Stomach smooth muscle (tissue), 2 donors: ENCODE measurements around the gene ZMIZ1.
A peak's percentile ranks its signal among the peaks of the same experiment; 100 is the strongest.

Experiments used
- H3K27ac ChIP-seq: one replicate; pipeline ENCODE4 v1.7.0; 2013; ENCODE audit warnings: mild to moderate bottlenecking, low read length, inconsistent platforms
- H3K27me3 ChIP-seq, 2 donors: one replicate each; pipeline ENCODE4 v1.7.0; 2013; ENCODE audit warnings: low read length in 2 of 2; ENCODE audit not compliant: insufficient read depth in 2 of 2, control insufficient read depth in 1 of 2
- H3K36me3 ChIP-seq, 2 donors: one replicate each; pipeline ENCODE4 v1.7.0; 2013; ENCODE audit warnings: low read length in 2 of 2; ENCODE audit not compliant: control insufficient read depth in 2 of 2, insufficient read depth in 2 of 2
- H3K4me1 ChIP-seq: one replicate; pipeline ENCODE4 v1.7.0; 2013; ENCODE audit warnings: low read length; ENCODE audit not compliant: control insufficient read depth, insufficient read depth
- H3K4me3 ChIP-seq, 2 donors: one replicate each; pipeline ENCODE4 v1.7.0; 2013; ENCODE audit warnings: low read length in 2 of 2
- H3K9ac ChIP-seq, 2 donors: one replicate each; pipeline ENCODE4 v1.7.0; 2013; ENCODE audit warnings: low read length in 2 of 2, mild to moderate bottlenecking in 1 of 2
- H3K9me3 ChIP-seq, 2 donors: one replicate each; pipeline ENCODE4 v1.7.0; 2013; ENCODE audit warnings: low read length in 2 of 2; ENCODE audit not compliant: control insufficient read depth in 2 of 2
- donor health status: healthy.
- donor health status: Pancreatic carcinoma.

The ZMIZ1 gene

GRCh38 chr10:79068562-79069324 lies at the start of gene ZMIZ1:
TSS of gene ZMIZ1 (plus strand) at chr10:79068966. CDS start at chr10:79201633, 132,667 bp downstream.
- peak within 1 kb of the TSS; percentile 90 to 94 for H3K9ac ChIP-seq
- H3K4me3 ChIP-seq, result peak within 1 kb of the TSS; percentile 95 to 99
- no peaks in the 10 kb centered on the region for H3K27me3 ChIP-seq
- H3K36me3 ChIP-seq, result no peaks in the 10 kb centered on the region
- H3K27ac ChIP-seq, result peak within 1 kb of the TSS; percentile 97
- H3K4me1 ChIP-seq, result peaks cover 43% of the 10 kb centered on the region
- H3K9me3 ChIP-seq, result no peaks in the 10 kb centered on the region

- Histone ChIP-seq H3K9me3 (no peaks in the 10 kb centered on the region), H3K27me3 (no peaks in the 10 kb centered on the region), H3K4me3 (no peak overlapping the region), H3K36me3 (no peaks in the 10 kb centered on the region), H3K9ac (no peak overlapping the region), H3K4me1 (peaks cover 21% of the 10 kb centered on the region), H3K27ac (no peak overlapping the region)
Measured at GRCh38 chr10:79019441-79020014, 49.2 kb upstream of the ZMIZ1 start.

- Histone ChIP-seq H3K27ac (no peak overlapping the region), H3K27me3 (no peaks in the 10 kb centered on the region), H3K9me3 (no peaks in the 10 kb centered on the region), H3K36me3 (no peaks in the 10 kb centered on the region), H3K9ac (no peak overlapping the region), H3K4me3 (no peak overlapping the region), H3K4me1 (peaks cover 26% of the 10 kb centered on the region)
Measured at GRCh38 chr10:79020015-79020491, 48.7 kb upstream of the ZMIZ1 start.

- Histone ChIP-seq H3K36me3 (no peaks in the 10 kb centered on the region), H3K27me3 (no peaks in the 10 kb centered on the region), H3K4me3 (no peak overlapping the region), H3K9me3 (no peaks in the 10 kb centered on the region), H3K4me1 (peaks cover 32% of the 10 kb centered on the region), H3K27ac (no peak overlapping the region), H3K9ac (no peak overlapping the region)
Measured at GRCh38 chr10:79020605-79021004, 48.2 kb upstream of the ZMIZ1 start.

DNA sequence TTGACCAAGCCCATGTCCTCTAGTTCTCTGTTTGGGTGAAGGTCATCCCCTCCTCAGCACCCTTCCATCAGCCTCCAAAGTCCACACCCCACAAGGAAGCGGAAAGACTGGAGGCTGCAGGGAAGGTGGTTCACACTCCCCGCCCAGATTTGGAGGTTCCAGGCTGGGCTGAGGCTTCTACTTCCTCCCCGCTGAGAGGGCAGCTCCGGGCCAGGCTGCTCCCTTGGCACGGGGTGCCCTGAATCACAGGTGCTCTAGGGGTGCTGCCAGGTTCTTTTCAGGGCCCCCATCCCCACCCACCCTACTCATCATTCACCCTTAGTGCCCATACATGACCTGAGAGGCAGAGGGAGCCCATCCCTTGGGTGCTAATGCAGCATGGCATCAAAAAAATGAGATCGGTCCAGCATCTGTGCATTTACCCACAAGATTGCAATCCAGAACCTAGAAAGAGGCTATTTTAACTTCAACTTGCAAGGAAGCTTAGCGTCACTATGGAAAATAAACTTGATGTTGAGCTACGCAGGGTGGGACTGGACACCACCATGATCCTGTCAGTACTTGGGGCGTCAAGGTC lies 47.3 kb upstream of the ZMIZ1 start:
- no peak overlapping the region for H3K9ac ChIP-seq
- H3K27ac ChIP-seq, result no peak overlapping the region
- H3K4me3 ChIP-seq, result no peak overlapping the region
- no peaks in the 10 kb centered on the region for H3K9me3 ChIP-seq
- H3K27me3 ChIP-seq, result no peaks in the 10 kb centered on the region
- H3K4me1 ChIP-seq, result peaks cover 40% of the 10 kb centered on the region
- no peaks in the 10 kb centered on the region for H3K36me3 ChIP-seq

GRCh38 chr10:79021948-79022499 lies 46.7 kb upstream of the ZMIZ1 start:
- Histone ChIP-seq H3K27ac (no peak overlapping the region), H3K36me3 (no peaks in the 10 kb centered on the region)

GRCh38 chr10:79022565-79023230 lies 46.1 kb upstream of the ZMIZ1 start:
- Histone ChIP-seq H3K9ac (no peak overlapping the region), H3K4me3 (no peak overlapping the region), H3K27ac (no peak overlapping the region), H3K4me1 (peaks cover 41% of the 10 kb centered on the region), H3K27me3 (no peaks in the 10 kb centered on the region), H3K9me3 (no peaks in the 10 kb centered on the region), H3K36me3 (no peaks in the 10 kb centered on the region)

More at GRCh38 chr10:79021948-79022499, 46.7 kb upstream of the ZMIZ1 start:
- Histone ChIP-seq H3K4me1 (peaks cover 41% of the 10 kb centered on the region), H3K27me3 (no peaks in the 10 kb centered on the region), H3K4me3 (no peak overlapping the region), H3K9ac (no peak overlapping the region), H3K9me3 (no peaks in the 10 kb centered on the region)

GRCh38 chr10:79023240-79024162 lies 45.3 kb upstream of the ZMIZ1 start:
- Histone ChIP-seq H3K4me3 (no peak overlapping the region), H3K9me3 (no peaks in the 10 kb centered on the region), H3K27ac (no peak overlapping the region), H3K27me3 (no peaks in the 10 kb centered on the region), H3K9ac (no peak overlapping the region), H3K36me3 (no peaks in the 10 kb centered on the region), H3K4me1 (peaks cover 41% of the 10 kb centered on the region)

DNA sequence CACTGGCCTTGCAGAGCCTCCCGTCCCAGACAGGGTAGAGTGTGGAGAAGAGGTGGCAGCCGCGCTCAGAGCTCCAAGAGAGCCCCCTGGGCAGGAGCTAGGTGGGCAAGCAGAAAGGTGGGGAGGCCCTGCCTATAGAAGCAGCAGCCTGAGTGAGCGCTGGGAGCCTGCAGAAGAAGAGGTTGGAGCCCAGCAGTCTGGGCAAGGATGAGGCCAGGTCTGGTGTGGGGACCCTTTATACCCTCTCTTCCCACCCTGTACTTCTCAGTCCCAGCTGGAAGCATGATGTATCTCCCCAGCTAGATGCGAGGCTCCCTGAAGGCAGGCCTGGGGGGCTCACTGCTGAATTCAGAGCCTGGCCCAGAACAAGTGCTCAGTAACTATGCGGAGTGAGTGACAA lies 44.5 kb upstream of the ZMIZ1 start:
- H3K27me3 ChIP-seq, result no peaks in the 10 kb centered on the region
- no peaks in the 10 kb centered on the region for H3K9me3 ChIP-seq
- H3K9ac ChIP-seq, result no peak overlapping the region
- H3K36me3 ChIP-seq, result no peaks in the 10 kb centered on the region
- H3K27ac ChIP-seq, result peak overlapping the region; percentile 69
- no peak overlapping the region for H3K4me3 ChIP-seq
- H3K4me1 ChIP-seq, result peaks cover 41% of the 10 kb centered on the region
